ENCODE results near the gene STOX1. TPM values are rescaled to one million over a fixed set of nuclear protein-coding genes. Genes with fewer than 3 reads are reported as not detected.
"Not testable (repeated sequence)": the region's sequence is repeated elsewhere in the genome, so short reads cannot be mapped to it uniquely, and the experiment has no call there.

The STOX1 gene
- total and polyA plus RNA-seq, 2 of the 8 experiments (the other 6 are each of a cell fraction or from before 2014, with no cell fraction given), result 0.92 to 2.6 TPM

GRCh38 chr10:68929157-68929556 is 101.8 kb downstream of the STOX1 start:
- WGBS, 2 experiments (ENCODE audit: extremely low coverage in 1 of 2, insufficient coverage in 1 of 2, insufficient read length in 1 of 2, insufficient replicate concordance in 2 of 2, low coverage in 1 of 2, low lambda C conversion rate in 2 of 2, missing lambda C conversion rate in 1 of 2), result 100% methylated on average over 2 of the region's 2 CpGs; no CpG with 5 or more reads in 1 of the 2 experiments
- H2BK20ac ChIP-seq (ENCODE audit: low read length); FAIRE-seq; H2AK5ac ChIP-seq (ENCODE audit: low read depth, low read length); H2BK5ac ChIP-seq (ENCODE audit: low read depth, low read length); DNase-seq (ENCODE audit: low read depth in 1 of 2, low spot score in 2 of 2); H4K5ac ChIP-seq (ENCODE audit: insufficient read length, low read depth, low read length); H3K23ac ChIP-seq (ENCODE audit: insufficient read length); H3K14ac ChIP-seq (ENCODE audit: insufficient read length); H3K18ac ChIP-seq (ENCODE audit: extremely low read depth, low read length); H3K9ac ChIP-seq (replicated peaks in 1 of 4; ENCODE audit: extremely low read depth in 1 of 4, low read depth in 3 of 4, low read length in 3 of 4); H2AFZ ChIP-seq (ENCODE audit: low read length); H2BK120ac ChIP-seq (replicated peaks; ENCODE audit: low read depth, low read length); POLR2A ChIA-PET (ENCODE audit: partially characterized antibody); H3K79me2 ChIP-seq (ENCODE audit: control insufficient read depth in 1 of 2, insufficient read depth in 2 of 2, low read length in 2 of 2); H4K91ac ChIP-seq (replicated peaks; ENCODE audit: insufficient read length, low read length); H3K9me3 ChIP-seq (ENCODE audit: insufficient read depth in 2 of 2, low read depth in 1 of 2, low read length in 1 of 2); H3K4me1 ChIP-seq (replicated peaks in 1 of 4; ENCODE audit: control insufficient read depth in 3 of 4, insufficient read depth in 4 of 4, low read length in 3 of 4); H2BK12ac ChIP-seq (ENCODE audit: low read depth, low read length); H3K56ac ChIP-seq (replicated peaks; ENCODE audit: insufficient read length, low read depth, low read length); H4K20me1 ChIP-seq (replicated peaks in 1 of 2; ENCODE audit: control insufficient read depth in 1 of 2, insufficient read depth in 2 of 2, low read length in 2 of 2); H2BK15ac ChIP-seq (ENCODE audit: low read length); H4K8ac ChIP-seq (ENCODE audit: extremely low read depth, insufficient read depth, low read length); H3K27me3 ChIP-seq (replicated peaks in 1 of 4; ENCODE audit: control insufficient read depth in 3 of 4, extremely low read depth in 1 of 4, insufficient read depth in 3 of 4, low read length in 3 of 4); H3K27ac ChIP-seq (ENCODE audit: low read depth, low read length); H3K4ac ChIP-seq (replicated peaks; ENCODE audit: insufficient read length, low read depth, low read length); H3K4me2 ChIP-seq (ENCODE audit: insufficient read depth in 1 of 2, low read depth in 2 of 2, low read length in 2 of 2); H3K36me3 ChIP-seq (ENCODE audit: control insufficient read depth in 2 of 4, insufficient read depth in 4 of 4, low read length in 3 of 4); CTCF ChIA-PET (ENCODE audit: partially characterized antibody); H3K79me1 ChIP-seq (ENCODE audit: low read depth, low read length); H3K4me3 ChIP-seq (ENCODE audit: extremely low read depth in 1 of 4, insufficient read depth in 2 of 4, low read depth in 3 of 4, low read length in 4 of 4); H3K23me2 ChIP-seq (ENCODE audit: low read depth, low read length): not testable (repeated sequence)

- H3K79me1 ChIP-seq (ENCODE audit: low read depth, low read length); H3K23me2 ChIP-seq (ENCODE audit: low read depth, low read length); H3K23ac ChIP-seq (ENCODE audit: insufficient read length); H3K4me1 ChIP-seq (replicated peaks in 1 of 4; ENCODE audit: control insufficient read depth in 3 of 4, insufficient read depth in 4 of 4, low read length in 3 of 4); H2BK15ac ChIP-seq (ENCODE audit: low read length); H3K14ac ChIP-seq (ENCODE audit: insufficient read length); H4K20me1 ChIP-seq (replicated peaks in 1 of 2; ENCODE audit: control insufficient read depth in 1 of 2, insufficient read depth in 2 of 2, low read length in 2 of 2); H3K4me2 ChIP-seq (ENCODE audit: insufficient read depth in 1 of 2, low read depth in 2 of 2, low read length in 2 of 2); H4K5ac ChIP-seq (ENCODE audit: insufficient read length, low read depth, low read length); FAIRE-seq; H3K36me3 ChIP-seq (ENCODE audit: control insufficient read depth in 2 of 4, insufficient read depth in 4 of 4, low read length in 3 of 4); H3K56ac ChIP-seq (replicated peaks; ENCODE audit: insufficient read length, low read depth, low read length); H2AK5ac ChIP-seq (ENCODE audit: low read depth, low read length); H2AFZ ChIP-seq (ENCODE audit: low read length); H3K27ac ChIP-seq (ENCODE audit: low read depth, low read length); H2BK5ac ChIP-seq (ENCODE audit: low read depth, low read length); H3K4ac ChIP-seq (replicated peaks; ENCODE audit: insufficient read length, low read depth, low read length); H3K27me3 ChIP-seq (replicated peaks in 1 of 4; ENCODE audit: control insufficient read depth in 3 of 4, extremely low read depth in 1 of 4, insufficient read depth in 3 of 4, low read length in 3 of 4); H2BK120ac ChIP-seq (replicated peaks; ENCODE audit: low read depth, low read length); H4K91ac ChIP-seq (replicated peaks; ENCODE audit: insufficient read length, low read length); H3K9ac ChIP-seq (replicated peaks in 1 of 4; ENCODE audit: extremely low read depth in 1 of 4, low read depth in 3 of 4, low read length in 3 of 4); H3K4me3 ChIP-seq (ENCODE audit: extremely low read depth in 1 of 4, insufficient read depth in 2 of 4, low read depth in 3 of 4, low read length in 4 of 4); DNase-seq (ENCODE audit: low read depth in 1 of 2, low spot score in 2 of 2); H3K18ac ChIP-seq (ENCODE audit: extremely low read depth, low read length); H3K79me2 ChIP-seq (ENCODE audit: control insufficient read depth in 1 of 2, insufficient read depth in 2 of 2, low read length in 2 of 2); H2BK12ac ChIP-seq (ENCODE audit: low read depth, low read length); H4K8ac ChIP-seq (ENCODE audit: extremely low read depth, insufficient read depth, low read length); H3K9me3 ChIP-seq (ENCODE audit: insufficient read depth in 2 of 2, low read depth in 1 of 2, low read length in 1 of 2); H2BK20ac ChIP-seq (ENCODE audit: low read length): not testable (repeated sequence)
- ChIA-PET CTCF (ENCODE audit: partially characterized antibody) (interaction anchor here (0.6 kb wide), 1 partner anchor 50 kb away, joined by 3 read pairs; no protein-coding TSS in a partner anchor), POLR2A (ENCODE audit: partially characterized antibody) (interaction anchor here (0.9 kb wide), 1 partner anchor 50 kb away, joined by 3 read pairs; no protein-coding TSS in a partner anchor)
- 93% methylated on average over 3 of the region's 8 CpGs; no CpG with 5 or more reads in 1 of the 2 experiments for WGBS, 2 experiments (ENCODE audit: extremely low coverage in 1 of 2, insufficient coverage in 1 of 2, insufficient read length in 1 of 2, insufficient replicate concordance in 2 of 2, low coverage in 1 of 2, low lambda C conversion rate in 2 of 2, missing lambda C conversion rate in 1 of 2)
Observed at GRCh38 chr10:68929888-68930287, 102.6 kb downstream of the STOX1 start.

Data from H1 (cell line).